Measurements from ENCODE around the gene ELK4.

Gene ELK4

GRCh38 chr1:205593532-205593931, 38.3 kb downstream of the ELK4 start:
- no peak for DNase-seq

GRCh38 chr1:205592443-205593003, 39.3 kb downstream of the ELK4 start:
- DNase-seq, result no peak

- peak; percentile 84 for DNase-seq
These were observed 40.1 kb downstream of the ELK4 start for GRCh38 chr1:205591522-205592351.

GRCh38 chr1:205590777-205591513, 40.9 kb downstream of the ELK4 start:
- DNase-seq, result no peak

- DNase-seq, result no peak
These were observed 41.4 kb downstream of the ELK4 start for GRCh38 chr1:205590457-205590768.

- DNase-seq, result no peak
These were observed 42.0 kb downstream of the ELK4 start for GRCh38 chr1:205589618-205590456.

- no peak for DNase-seq
These were observed 42.8 kb downstream of the ELK4 start for GRCh38 chr1:205589046-205589445.

- peak; percentile 70 for DNase-seq
These were observed 43.2 kb downstream of the ELK4 start for GRCh38 chr1:205588636-205589035.

- DNase-seq, result no peak
These were observed 44.2 kb downstream of the ELK4 start for GRCh38 chr1:205587581-205587980.

- no peak for DNase-seq
These were observed 45.7 kb downstream of the ELK4 start for GRCh38 chr1:205585835-205586785.

- DNase-seq, result no peak
These were observed 46.5 kb downstream of the ELK4 start for GRCh38 chr1:205585169-205585834.

GRCh38 chr1:205584732-205585131, 47.1 kb downstream of the ELK4 start:
- DNase-seq, result no peak

- no peak for DNase-seq
These were observed 48.2 kb downstream of the ELK4 start for GRCh38 chr1:205583461-205584130.

GRCh38 chr1:205582471-205583291, 49.1 kb downstream of the ELK4 start:
- no peak for DNase-seq

- DNase-seq, result no peak
These were observed 49.8 kb downstream of the ELK4 start for GRCh38 chr1:205582046-205582445.

GRCh38 chr1:205581321-205581980, 50.4 kb downstream of the ELK4 start:
- no peak for DNase-seq

GRCh38 chr1:205580923-205581180, 51.0 kb downstream of the ELK4 start:
- DNase-seq, result no peak

- no peak for DNase-seq
These were observed 51.5 kb downstream of the ELK4 start for GRCh38 chr1:205580140-205580922.

- no peak for DNase-seq
These were observed 52.1 kb downstream of the ELK4 start for GRCh38 chr1:205579711-205580110.

All from RPMI8226 (cell line).